Activated B cell treated with CpG ODN at 0.5 μM for 24 hours (primary cell): ENCODE results near the gene CHAC1. TPM values are rescaled to one million over a fixed set of nuclear protein-coding genes. Genes with fewer than 3 reads are reported as not detected.

Experiments used
- ATAC-seq: fragments of 200-7000 bp; cut with Tn5 transposase; one replicate; pipeline ENCODE4 v1.10.0; 2021; ENCODE audit warnings: low read depth, mild to moderate bottlenecking, moderate library complexity
- CTCF ChIA-PET: fragments of 350-600 bp; sonication (Branson Sonifier 250); formaldehyde crosslinking; loops from one replicate; lab custom pipeline; 2021; ENCODE audit warnings: antibody characterized with exemption; lab: Charles Lee
- POLR2A ChIA-PET: fragments of 350-600 bp; sonication (Branson Sonifier 250); formaldehyde crosslinking; loops from one replicate; lab custom pipeline; 2021; ENCODE audit warnings: antibody characterized with exemption; lab: Charles Lee
- DNase-seq: peaks from one replicate; pipeline ENCODE4 v3.0.0; 2022
- H3K27ac Mint-ChIP-seq: one replicate; pipeline ENCODE4 v1.8.0; 2020; ENCODE audit warnings: mixed read lengths
- H3K27me3 Mint-ChIP-seq: one replicate; pipeline ENCODE4 v1.8.0; 2021; ENCODE audit warnings: mixed read lengths
- H3K36me3 Mint-ChIP-seq: one replicate; pipeline ENCODE4 v1.8.0; 2021; ENCODE audit warnings: low read depth, mixed read lengths
- H3K4me1 Mint-ChIP-seq: one replicate; pipeline ENCODE4 v1.8.0; 2021; ENCODE audit warnings: mixed read lengths
- H3K4me3 Mint-ChIP-seq: one replicate; pipeline ENCODE4 v1.8.0; 2020; ENCODE audit warnings: mild to moderate bottlenecking, mixed read lengths
- H3K9me3 Mint-ChIP-seq: one replicate; pipeline ENCODE4 v1.8.0; 2020; ENCODE audit warnings: mixed read lengths
- intact Hi-C: fragments of 100-400 bp; cut with micrococcal nuclease; formaldehyde crosslinking; loops from one replicate; pipeline ENCODE4 v1.15.1; 2024
- total RNA-seq: library from RNA; stranded (reverse); gene quantifications from 2 replicates; pipeline ENCODE4 v1.2.3, GENCODE V29; 2022
- TF ChIP-seq, protein P1 (sequence below): fragments of 200-600 bp; IDR thresholded peaks from one replicate; pipeline ENCODE4 v1.8.0; 2022; ENCODE audit warnings: antibody characterized with exemption, mild to moderate bottlenecking

The CHAC1 gene
- total RNA-seq, 1 donor from 2014 or later: 27.3 TPM

DNA sequence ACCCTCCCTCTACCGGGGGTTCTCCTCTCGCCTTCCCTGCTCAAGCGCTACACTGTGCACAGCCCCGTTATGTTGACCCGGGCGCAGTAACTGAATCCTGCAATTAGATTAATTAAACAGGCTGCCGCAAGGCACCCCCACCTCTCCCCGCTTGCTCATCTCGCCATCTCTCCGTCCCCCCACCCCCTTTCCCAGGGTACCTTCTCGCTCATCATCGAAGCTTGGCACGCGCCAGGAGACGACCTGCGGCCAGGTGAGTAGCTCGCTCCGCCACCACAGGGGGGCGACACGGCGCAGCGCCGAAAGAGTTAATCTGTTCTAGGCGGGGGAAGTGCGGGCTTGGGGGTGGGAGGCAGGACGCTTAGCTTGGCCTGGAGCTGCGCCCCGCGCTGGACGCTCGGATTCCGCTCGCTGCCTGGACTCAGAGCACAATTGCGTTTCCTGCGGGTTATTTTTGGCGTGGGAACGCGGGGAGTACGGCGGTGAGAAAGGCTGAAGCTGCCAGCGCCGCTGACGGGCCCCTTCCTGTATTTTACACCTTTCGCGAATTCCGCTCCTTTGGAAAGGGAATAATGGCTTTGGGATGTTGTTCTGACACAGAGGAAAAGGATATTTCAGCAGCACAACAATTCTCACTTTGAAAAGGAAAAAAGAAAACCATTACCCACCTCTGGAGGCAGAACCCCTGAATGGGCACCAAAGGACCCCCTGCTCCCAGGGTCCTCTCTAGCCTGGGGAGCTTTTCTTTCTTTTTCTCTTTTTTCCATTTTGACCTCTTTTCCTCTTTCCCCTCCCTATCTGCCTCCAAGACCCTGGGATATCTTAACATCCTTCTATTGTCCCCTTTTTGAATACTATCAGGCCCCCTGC is 22.6 kb upstream of the CHAC1 start:
- ATAC-seq (no peak), DNase-seq (no peak)
- peaks cover 46% of the 10 kb centered on the region for H3K27me3 Mint-ChIP-seq

DNA sequence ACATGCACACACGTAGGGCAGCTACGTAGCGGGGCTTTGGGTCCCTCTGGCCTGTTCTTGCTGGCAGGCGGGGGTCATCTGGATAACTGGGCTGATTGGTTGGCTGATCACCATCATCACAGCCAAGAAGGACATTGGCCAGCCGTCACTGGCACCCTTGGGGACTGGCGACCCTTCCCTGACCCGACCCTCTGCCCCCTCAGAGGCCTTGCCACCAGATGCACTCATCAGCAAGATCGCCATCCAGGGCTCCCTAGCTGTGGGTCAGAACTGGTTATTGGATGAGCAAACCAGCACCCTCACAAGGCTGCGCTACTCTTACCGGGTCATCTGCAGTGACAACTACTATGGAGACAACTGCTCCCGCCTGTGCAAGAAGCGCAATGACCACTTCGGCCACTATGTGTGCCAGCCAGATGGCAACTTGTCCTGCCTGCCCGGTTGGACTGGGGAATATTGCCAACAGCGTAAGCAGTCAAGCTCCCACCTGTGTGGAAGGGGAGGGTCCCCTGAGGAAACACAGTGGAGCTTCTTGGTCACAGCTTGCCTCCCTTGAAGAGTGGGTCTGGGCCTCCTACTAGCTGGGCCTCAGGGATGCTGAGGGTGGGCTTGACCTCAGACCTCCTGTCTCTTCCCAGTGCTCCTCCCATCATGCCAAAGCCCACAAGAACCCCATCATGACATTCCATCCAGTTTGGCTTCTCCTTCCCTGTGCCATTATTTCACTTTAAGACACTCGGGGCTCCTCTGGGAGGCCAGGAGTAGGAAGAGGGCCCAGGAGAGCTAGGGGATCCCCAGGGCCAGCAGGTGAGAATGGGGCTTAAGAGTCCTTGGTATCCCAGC is 21.8 kb upstream of the CHAC1 start:
- peaks cover 42% of the 10 kb centered on the region for H3K27me3 Mint-ChIP-seq
- H3K4me3 Mint-ChIP-seq: peak overlapping the region; percentile 59
- ATAC-seq (no peak), DNase-seq (no peak)
- TF ChIP-seq, protein P1, sequence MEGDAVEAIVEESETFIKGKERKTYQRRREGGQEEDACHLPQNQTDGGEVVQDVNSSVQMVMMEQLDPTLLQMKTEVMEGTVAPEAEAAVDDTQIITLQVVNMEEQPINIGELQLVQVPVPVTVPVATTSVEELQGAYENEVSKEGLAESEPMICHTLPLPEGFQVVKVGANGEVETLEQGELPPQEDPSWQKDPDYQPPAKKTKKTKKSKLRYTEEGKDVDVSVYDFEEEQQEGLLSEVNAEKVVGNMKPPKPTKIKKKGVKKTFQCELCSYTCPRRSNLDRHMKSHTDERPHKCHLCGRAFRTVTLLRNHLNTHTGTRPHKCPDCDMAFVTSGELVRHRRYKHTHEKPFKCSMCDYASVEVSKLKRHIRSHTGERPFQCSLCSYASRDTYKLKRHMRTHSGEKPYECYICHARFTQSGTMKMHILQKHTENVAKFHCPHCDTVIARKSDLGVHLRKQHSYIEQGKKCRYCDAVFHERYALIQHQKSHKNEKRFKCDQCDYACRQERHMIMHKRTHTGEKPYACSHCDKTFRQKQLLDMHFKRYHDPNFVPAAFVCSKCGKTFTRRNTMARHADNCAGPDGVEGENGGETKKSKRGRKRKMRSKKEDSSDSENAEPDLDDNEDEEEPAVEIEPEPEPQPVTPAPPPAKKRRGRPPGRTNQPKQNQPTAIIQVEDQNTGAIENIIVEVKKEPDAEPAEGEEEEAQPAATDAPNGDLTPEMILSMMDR: no peak
- H3K36me3 Mint-ChIP-seq: no peaks in the 10 kb centered on the region
- intact Hi-C loops: no loop called here
- H3K27ac Mint-ChIP-seq: no peak overlapping the region
- H3K4me1 Mint-ChIP-seq: peaks cover 43% of the 10 kb centered on the region
- no peaks in the 10 kb centered on the region for H3K9me3 Mint-ChIP-seq
- POLR2A ChIA-PET: interaction anchor here (0.6 to 1.5 kb wide), 3 partner anchors 9 to 25 kb away, joined by 3 to 10 read pairs (median 8); no protein-coding TSS in a partner anchor
- CTCF ChIA-PET: interaction anchor here (1.6 to 4.4 kb wide), 3 partner anchors 10 to 26 kb away, joined by 3 to 29 read pairs (median 16); no protein-coding TSS in a partner anchor

More for the DNA sequence above, 22.6 kb upstream of the CHAC1 start:
- CTCF ChIA-PET: interaction anchor here (0.6 to 4.4 kb wide), 7 partner anchors 11 to 74 kb away, joined by 3 to 29 read pairs (median 3); partner anchors contain the start of gene CHAC1
- Mint-ChIP-seq H3K4me1 (peaks cover 48% of the 10 kb centered on the region), H3K4me3 (peak overlapping the region; percentile 76), H3K27ac (no peak overlapping the region), H3K36me3 (no peaks in the 10 kb centered on the region), H3K9me3 (no peaks in the 10 kb centered on the region)
- POLR2A ChIA-PET: interaction anchor here (0.5 to 1.5 kb wide), 11 partner anchors 10 to 599 kb away, joined by 3 to 10 read pairs (median 5); partner anchors contain the start of gene CHAC1
- TF ChIP-seq, protein P1: no peak
- intact Hi-C loops: no loop called here

DNA sequence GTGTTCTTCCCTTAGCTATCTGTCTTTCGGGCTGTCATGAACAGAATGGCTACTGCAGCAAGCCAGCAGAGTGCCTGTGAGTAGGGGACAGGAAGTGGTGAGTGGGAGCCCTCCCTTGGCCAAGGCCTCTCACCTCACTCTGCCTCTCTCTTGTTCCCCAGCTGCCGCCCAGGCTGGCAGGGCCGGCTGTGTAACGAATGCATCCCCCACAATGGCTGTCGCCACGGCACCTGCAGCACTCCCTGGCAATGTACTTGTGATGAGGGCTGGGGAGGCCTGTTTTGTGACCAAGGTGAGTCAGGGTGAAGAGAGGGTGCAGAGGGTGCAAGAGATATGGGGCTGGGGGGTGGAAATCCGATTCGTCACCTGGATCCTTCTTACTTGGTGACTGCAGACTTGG is 21.1 kb upstream of the CHAC1 start:
- Mint-ChIP-seq H3K4me1 (peaks cover 37% of the 10 kb centered on the region), H3K27me3 (peaks cover 36% of the 10 kb centered on the region), H3K4me3 (no peak overlapping the region), H3K27ac (no peak overlapping the region), H3K36me3 (no peaks in the 10 kb centered on the region), H3K9me3 (no peaks in the 10 kb centered on the region)
- TF ChIP-seq, protein P1: no peak
- intact Hi-C loops: no loop called here
- no peak for DNase-seq
- no peak for ATAC-seq
- ChIA-PET CTCF (interaction anchor here (1.6 to 2.7 kb wide), 2 partner anchors 9 to 18 kb away, joined by 3 to 16 read pairs; no protein-coding TSS in a partner anchor), POLR2A (no interaction called here)

DNA sequence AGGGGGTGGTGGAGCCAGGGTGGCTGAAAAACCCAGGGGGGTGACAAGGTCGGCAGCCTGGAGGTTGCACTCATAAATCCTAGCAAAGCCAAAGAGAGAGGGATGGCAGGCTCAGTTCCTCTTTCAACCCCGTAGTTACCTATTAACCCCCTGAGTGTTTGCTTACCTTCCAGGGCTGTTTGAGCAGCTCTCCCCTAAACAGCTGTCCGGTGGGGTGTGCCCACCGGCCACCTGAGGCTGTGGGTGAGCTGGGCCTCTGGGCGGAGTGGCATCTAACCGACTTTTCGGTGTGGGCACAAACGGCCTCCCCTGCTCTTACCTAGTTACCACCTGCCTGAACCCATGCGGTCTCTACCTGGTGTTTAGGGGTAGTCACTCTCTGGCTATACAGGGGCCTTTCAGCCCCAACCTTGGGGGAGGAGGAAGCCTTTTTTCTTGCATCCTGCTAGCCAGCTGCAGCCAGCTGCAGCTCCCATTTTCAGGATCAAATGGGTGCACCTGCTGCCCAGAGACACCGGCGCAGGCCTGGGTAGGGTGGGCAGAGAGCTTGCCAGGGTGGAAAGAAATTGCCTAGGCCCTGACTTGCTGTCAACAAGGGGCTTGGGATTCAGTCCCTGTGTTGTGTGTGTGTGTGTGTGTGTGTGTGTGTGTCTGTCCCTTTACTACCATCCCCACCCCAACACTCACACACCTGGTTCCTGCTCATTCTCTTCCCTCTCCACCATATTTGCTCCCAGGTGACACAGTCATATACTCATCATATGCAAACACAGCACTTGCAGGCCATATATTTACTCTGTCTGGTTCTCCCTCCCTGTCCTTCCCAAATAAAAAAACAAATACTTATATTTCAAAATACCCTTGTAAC is 20.4 kb upstream of the CHAC1 start:
- TF ChIP-seq, protein P1: no peak
- intact Hi-C loops: no loop called here
- POLR2A ChIA-PET: interaction anchor here (0.7 kb wide), 1 partner anchor 9 kb away, joined by 8 read pairs; no protein-coding TSS in a partner anchor

More for the DNA sequence above, 20.4 kb upstream of the CHAC1 start:
- ATAC-seq: no peak
- no peak overlapping the region for H3K27ac Mint-ChIP-seq
- no peak for DNase-seq
- H3K4me3 Mint-ChIP-seq: no peak overlapping the region
- no peaks in the 10 kb centered on the region for H3K36me3 Mint-ChIP-seq
- H3K4me1 Mint-ChIP-seq: peaks cover 33% of the 10 kb centered on the region
- CTCF ChIA-PET: no interaction called here
- peaks cover 34% of the 10 kb centered on the region for H3K27me3 Mint-ChIP-seq
- no peaks in the 10 kb centered on the region for H3K9me3 Mint-ChIP-seq
